ENCODE measurements around the gene ABHD17A. TPM values are rescaled to one million over a fixed set of nuclear protein-coding genes. Genes with fewer than 3 reads are reported as not detected.

The ABHD17A gene
- total and polyA plus RNA-seq, 2 of the 8 experiments (the other 6 are each of a cell fraction or from before 2014, with no cell fraction given): 41.2 to 87.4 TPM

DNA sequence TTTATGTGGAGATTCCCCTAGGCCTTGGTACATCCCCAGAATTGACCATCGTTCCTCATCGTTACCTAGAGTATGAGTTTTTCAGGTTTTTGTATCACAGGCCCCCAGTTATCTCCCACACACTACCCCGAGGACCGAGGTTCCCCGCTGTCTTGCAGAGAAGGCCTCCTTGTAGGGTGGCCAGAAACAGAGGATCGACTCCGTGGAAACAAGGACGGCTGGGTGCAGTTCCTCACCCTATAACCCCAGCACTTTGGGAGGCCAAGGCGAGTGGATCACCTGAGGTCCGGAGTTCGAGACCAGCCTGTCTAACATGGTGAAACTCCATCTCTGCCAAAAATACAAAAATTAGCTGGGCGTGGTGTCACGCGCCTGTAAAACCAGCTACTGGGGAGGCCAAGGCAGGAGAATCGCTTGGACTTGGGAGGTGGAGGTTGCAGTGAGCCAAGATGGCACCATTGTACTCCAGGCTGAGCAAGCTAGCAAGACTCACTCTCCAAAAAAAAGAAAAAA, 20.6 kb upstream of the ABHD17A start (continued):
- no peak for TF ChIP-seq ATF2 (IDR thresholded peaks at IDR 0.05; ENCODE audit: low read length)
